ENCODE data around the gene ADAM22. TPM values are rescaled to one million over a fixed set of nuclear protein-coding genes. Genes with fewer than 3 reads are reported as not detected.
"Not testable (repeated sequence)": the region's sequence is repeated elsewhere in the genome, so short reads cannot be mapped to it uniquely, and the experiment has no call there.

ADAM22 gene
- polyA plus RNA-seq, 1 donor from 2014 or later, result 46.3 TPM

DNA sequence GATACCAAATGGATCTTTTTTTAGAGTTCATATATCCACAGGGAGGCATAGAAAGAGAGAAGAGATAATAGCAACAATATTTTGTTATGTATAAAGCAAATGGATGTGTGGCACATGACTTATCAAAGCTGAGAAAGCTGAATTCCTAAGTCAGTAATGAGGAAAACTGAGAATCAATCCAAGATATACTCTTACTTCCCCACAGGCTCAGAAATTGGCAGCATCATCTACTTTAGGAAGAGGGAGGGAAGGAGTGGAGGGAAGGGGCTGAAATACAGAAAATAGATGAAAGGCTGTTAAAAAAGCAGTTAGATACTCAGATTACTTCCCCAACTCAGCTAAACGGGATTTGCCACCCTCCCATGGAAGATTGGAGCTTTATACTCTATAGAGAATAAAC, 222.3 kb downstream of the ADAM22 start:
- Histone ChIP-seq H3K27me3 (ENCODE audit: insufficient read depth, low read depth, low read length) (no peaks in the 10 kb centered on the region), H3K79me2 (replicated peaks; ENCODE audit: insufficient read depth, low read length) (no peaks in the 10 kb centered on the region), H3F3A (ENCODE audit: insufficient read depth, low read length, poor library complexity, severe bottlenecking) (no peaks in the 10 kb centered on the region), H3K9ac (ENCODE audit: low read length) (no peak overlapping the region), H3K27ac (ENCODE audit: low read length) (no peak overlapping the region), H4K20me1 (ENCODE audit: insufficient read depth) (no peaks in the 10 kb centered on the region), H3K36me3 (ENCODE audit: insufficient read depth, low read length) (peaks cover 10% of the 10 kb centered on the region), H3K9me2 (ENCODE audit: insufficient read depth, low read length) (no peaks in the 10 kb centered on the region), H3K4me3 (ENCODE audit: low read length) (no peak overlapping the region), H3K9me3 (ENCODE audit: low read length) (no peaks in the 10 kb centered on the region), H2AFZ (ENCODE audit: low read depth, low read length) (no peak overlapping the region), H3K4me2 (ENCODE audit: low read length) (no peak overlapping the region)
- TF ChIP-seq MXI1 (conservative IDR thresholded peaks at IDR 0.05; ENCODE audit: poor library complexity, severe bottlenecking), result no peak
- TF ChIP-seq EZH2 (IDR thresholded peaks at IDR 0.05; ENCODE audit: borderline replicate concordance, insufficient read depth, low read length, poor library complexity, severe bottlenecking), result no peak
- TF ChIP-seq TAF1 (IDR thresholded peaks at IDR 0.05; ENCODE audit: low read depth), result no peak
- no peak for TF ChIP-seq POLR2AphosphoS5 (IDR thresholded peaks at IDR 0.05)
- no peak for TF ChIP-seq RAD21 (conservative IDR thresholded peaks at IDR 0.05)
- TF ChIP-seq SMC3 (conservative IDR thresholded peaks at IDR 0.05; ENCODE audit: poor library complexity), result no peak
- no peak for TF ChIP-seq EP300 (conservative IDR thresholded peaks at IDR 0.05; ENCODE audit: poor library complexity, severe bottlenecking)
- TF ChIP-seq, protein P1, sequence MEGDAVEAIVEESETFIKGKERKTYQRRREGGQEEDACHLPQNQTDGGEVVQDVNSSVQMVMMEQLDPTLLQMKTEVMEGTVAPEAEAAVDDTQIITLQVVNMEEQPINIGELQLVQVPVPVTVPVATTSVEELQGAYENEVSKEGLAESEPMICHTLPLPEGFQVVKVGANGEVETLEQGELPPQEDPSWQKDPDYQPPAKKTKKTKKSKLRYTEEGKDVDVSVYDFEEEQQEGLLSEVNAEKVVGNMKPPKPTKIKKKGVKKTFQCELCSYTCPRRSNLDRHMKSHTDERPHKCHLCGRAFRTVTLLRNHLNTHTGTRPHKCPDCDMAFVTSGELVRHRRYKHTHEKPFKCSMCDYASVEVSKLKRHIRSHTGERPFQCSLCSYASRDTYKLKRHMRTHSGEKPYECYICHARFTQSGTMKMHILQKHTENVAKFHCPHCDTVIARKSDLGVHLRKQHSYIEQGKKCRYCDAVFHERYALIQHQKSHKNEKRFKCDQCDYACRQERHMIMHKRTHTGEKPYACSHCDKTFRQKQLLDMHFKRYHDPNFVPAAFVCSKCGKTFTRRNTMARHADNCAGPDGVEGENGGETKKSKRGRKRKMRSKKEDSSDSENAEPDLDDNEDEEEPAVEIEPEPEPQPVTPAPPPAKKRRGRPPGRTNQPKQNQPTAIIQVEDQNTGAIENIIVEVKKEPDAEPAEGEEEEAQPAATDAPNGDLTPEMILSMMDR (IDR thresholded peaks at IDR 0.05; ENCODE audit: poor library complexity, severe bottlenecking), result no peak
- TF ChIP-seq, protein P2, sequence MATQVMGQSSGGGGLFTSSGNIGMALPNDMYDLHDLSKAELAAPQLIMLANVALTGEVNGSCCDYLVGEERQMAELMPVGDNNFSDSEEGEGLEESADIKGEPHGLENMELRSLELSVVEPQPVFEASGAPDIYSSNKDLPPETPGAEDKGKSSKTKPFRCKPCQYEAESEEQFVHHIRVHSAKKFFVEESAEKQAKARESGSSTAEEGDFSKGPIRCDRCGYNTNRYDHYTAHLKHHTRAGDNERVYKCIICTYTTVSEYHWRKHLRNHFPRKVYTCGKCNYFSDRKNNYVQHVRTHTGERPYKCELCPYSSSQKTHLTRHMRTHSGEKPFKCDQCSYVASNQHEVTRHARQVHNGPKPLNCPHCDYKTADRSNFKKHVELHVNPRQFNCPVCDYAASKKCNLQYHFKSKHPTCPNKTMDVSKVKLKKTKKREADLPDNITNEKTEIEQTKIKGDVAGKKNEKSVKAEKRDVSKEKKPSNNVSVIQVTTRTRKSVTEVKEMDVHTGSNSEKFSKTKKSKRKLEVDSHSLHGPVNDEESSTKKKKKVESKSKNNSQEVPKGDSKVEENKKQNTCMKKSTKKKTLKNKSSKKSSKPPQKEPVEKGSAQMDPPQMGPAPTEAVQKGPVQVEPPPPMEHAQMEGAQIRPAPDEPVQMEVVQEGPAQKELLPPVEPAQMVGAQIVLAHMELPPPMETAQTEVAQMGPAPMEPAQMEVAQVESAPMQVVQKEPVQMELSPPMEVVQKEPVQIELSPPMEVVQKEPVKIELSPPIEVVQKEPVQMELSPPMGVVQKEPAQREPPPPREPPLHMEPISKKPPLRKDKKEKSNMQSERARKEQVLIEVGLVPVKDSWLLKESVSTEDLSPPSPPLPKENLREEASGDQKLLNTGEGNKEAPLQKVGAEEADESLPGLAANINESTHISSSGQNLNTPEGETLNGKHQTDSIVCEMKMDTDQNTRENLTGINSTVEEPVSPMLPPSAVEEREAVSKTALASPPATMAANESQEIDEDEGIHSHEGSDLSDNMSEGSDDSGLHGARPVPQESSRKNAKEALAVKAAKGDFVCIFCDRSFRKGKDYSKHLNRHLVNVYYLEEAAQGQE (IDR thresholded peaks at IDR 0.05; ENCODE audit: borderline replicate concordance), result no peak

DNA sequence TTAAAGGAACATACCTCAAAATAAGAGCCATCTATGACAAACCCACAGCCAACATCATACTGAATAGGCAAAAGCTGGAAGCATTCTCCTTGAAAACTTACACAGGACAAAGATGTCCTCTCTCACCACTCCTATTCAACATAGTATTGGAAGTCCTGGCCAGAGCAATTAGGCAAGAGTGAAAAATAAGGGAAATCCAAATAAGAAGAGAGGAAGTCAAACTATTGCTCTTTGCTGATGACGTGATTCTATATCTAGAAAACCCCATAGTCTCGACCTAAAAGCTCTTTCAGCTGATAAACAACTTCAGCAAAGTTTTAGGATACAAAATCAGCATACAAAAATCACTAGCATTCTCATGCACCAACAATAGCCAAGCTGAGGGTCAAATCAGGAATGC, 225.7 kb downstream of the ADAM22 start:
- H3K4me3 ChIP-seq (ENCODE audit: low read length); H2AFZ ChIP-seq (ENCODE audit: low read depth, low read length); H4K20me1 ChIP-seq (ENCODE audit: insufficient read depth); H3K9me2 ChIP-seq (ENCODE audit: insufficient read depth, low read length); H3K27me3 ChIP-seq (ENCODE audit: insufficient read depth, low read depth, low read length); H3K36me3 ChIP-seq (ENCODE audit: insufficient read depth, low read length); H3K27ac ChIP-seq (ENCODE audit: low read length); H3K4me2 ChIP-seq (ENCODE audit: low read length); H3K79me2 ChIP-seq (replicated peaks; ENCODE audit: insufficient read depth, low read length); H3K9me3 ChIP-seq (ENCODE audit: low read length); H3K9ac ChIP-seq (ENCODE audit: low read length); H3F3A ChIP-seq (ENCODE audit: insufficient read depth, low read length, poor library complexity, severe bottlenecking): not testable (repeated sequence)

- Histone ChIP-seq H3K27ac (ENCODE audit: low read length) (no peak overlapping the region), H3K4me3 (ENCODE audit: low read length) (no peak overlapping the region), H2AFZ (ENCODE audit: low read depth, low read length) (no peak overlapping the region), H3K9me3 (ENCODE audit: low read length) (no peaks in the 10 kb centered on the region), H3K36me3 (ENCODE audit: insufficient read depth, low read length) (no peaks in the 10 kb centered on the region), H3K79me2 (replicated peaks; ENCODE audit: insufficient read depth, low read length) (no peaks in the 10 kb centered on the region), H3K9me2 (ENCODE audit: insufficient read depth, low read length) (no peaks in the 10 kb centered on the region), H3K27me3 (ENCODE audit: insufficient read depth, low read depth, low read length) (no peaks in the 10 kb centered on the region), H3K4me2 (ENCODE audit: low read length) (no peak overlapping the region), H3F3A (ENCODE audit: insufficient read depth, low read length, poor library complexity, severe bottlenecking) (no peaks in the 10 kb centered on the region), H4K20me1 (ENCODE audit: insufficient read depth) (no peaks in the 10 kb centered on the region), H3K9ac (ENCODE audit: low read length) (no peak overlapping the region)
- TF ChIP-seq, protein P2 (IDR thresholded peaks at IDR 0.05; ENCODE audit: borderline replicate concordance), result no peak
- TF ChIP-seq SMC3 (conservative IDR thresholded peaks at IDR 0.05; ENCODE audit: poor library complexity), result no peak
- TF ChIP-seq TAF1 (IDR thresholded peaks at IDR 0.05; ENCODE audit: low read depth), result no peak
- no peak for TF ChIP-seq EZH2 (IDR thresholded peaks at IDR 0.05; ENCODE audit: borderline replicate concordance, insufficient read depth, low read length, poor library complexity, severe bottlenecking)
- TF ChIP-seq, protein P1 (IDR thresholded peaks at IDR 0.05; ENCODE audit: poor library complexity, severe bottlenecking), result no peak
- no peak for TF ChIP-seq RAD21 (conservative IDR thresholded peaks at IDR 0.05)
- no peak for TF ChIP-seq MXI1 (conservative IDR thresholded peaks at IDR 0.05; ENCODE audit: poor library complexity, severe bottlenecking)
- no peak for TF ChIP-seq POLR2AphosphoS5 (IDR thresholded peaks at IDR 0.05)
- no peak for TF ChIP-seq EP300 (conservative IDR thresholded peaks at IDR 0.05; ENCODE audit: poor library complexity, severe bottlenecking)
These were observed 231.6 kb downstream of the ADAM22 start for GRCh38 chr7:88165697-88166096.
